Stimulated activated CD8-positive, alpha-beta memory T cell treated with anti-CD3 and anti-CD28 coated beads, Interleukin-2, amount 100 ng/mL, for 48 hours (primary cell): ENCODE results near the gene NGF.
"Not testable (repeated sequence)": the region's sequence is repeated elsewhere in the genome, so short reads cannot be mapped to it uniquely, and the experiment has no call there.

Experiments used
- DNase-seq, 2 donors: peaks; one replicate each; pipeline ENCODE4 v3.0.0-alpha.2; 2020; ENCODE audit warnings: low read depth in 2 of 2

Gene NGF

DNA sequence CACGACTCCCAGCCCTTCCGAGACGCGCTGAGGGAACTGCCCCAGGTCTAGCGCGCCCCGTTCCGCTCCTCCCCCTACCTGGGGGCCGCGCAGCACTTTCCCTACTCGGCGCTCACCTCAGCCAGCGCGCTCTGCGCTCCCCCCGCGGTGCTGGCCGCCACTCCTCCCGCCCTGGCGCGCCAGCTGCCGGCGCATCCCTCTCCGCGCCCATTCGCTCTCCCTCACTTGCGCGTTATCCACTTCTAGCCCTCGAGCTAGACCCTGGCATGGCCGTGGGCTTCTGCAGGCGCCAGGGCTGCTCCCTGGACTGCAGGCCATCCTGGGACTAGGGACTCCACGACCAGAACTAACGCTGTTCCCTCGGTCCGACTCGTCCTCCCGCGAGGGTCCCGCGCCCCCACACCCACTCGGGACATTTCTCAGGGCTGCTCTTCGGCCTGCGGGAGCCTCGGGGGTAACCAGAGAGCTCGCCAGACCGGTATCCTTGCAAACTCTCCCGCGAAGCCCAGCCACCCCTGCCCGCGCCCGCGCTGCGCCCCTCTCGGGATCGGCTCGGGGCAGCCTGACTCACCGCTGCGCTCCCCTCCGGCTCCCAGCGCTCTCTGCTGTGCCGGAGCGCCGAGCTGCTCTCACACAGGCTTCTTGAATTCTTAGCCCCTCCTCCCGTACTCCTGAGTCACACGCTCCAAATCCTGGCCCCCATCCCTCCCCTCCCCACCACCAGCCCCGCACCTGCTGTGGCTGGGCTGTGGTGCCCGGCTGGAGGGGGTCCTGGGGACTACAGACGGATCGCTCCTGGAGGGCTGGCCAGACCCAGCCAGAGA, at the start of gene NGF:
NGF (minus strand) TSS at position 617 of the 824 bp plus-strand sequence. CDS start 51,454 bp downstream, outside the sequence.
- DNase-seq, result no peak

DNA sequence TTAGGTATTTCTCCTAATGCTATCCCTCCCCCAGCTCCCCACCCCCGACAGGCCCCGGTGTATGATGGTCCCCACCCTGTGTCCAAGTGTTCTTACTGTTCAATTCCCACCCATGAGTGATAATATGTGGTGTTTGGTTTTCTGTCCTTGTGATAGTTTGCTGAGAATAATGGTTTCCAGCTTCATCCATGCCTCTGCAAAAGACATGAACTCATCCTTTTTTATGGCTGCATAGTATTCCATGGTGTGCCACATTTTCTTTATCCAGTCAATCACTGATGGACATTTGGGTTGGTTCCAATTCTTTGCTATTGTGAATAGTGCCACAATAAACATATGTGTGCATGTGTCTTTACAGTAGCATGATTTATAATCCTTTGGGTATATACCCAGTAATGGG, 45.4 kb upstream of the NGF start:
- not testable (repeated sequence) for DNase-seq

DNA sequence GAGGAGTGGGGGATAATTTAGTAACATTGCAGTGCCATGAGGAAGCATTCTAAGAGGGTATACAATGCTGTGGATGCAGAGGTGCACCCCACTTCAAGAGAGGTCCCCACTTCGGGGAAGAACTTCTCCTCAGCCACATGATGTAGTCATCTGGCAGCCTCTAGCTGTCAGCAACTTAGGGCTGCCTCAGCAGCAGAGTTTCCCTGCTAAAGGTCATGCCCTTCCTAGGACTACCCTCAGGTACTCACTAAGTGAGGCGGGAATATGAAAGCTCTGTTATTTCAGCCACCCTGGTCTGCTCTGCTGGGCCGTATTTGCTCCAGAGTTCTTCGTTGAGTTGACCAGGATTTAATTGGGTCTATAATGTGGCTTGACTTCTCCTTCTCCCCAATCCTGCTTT, 41.9 kb upstream of the NGF start:
- DNase-seq, result no peak

DNA sequence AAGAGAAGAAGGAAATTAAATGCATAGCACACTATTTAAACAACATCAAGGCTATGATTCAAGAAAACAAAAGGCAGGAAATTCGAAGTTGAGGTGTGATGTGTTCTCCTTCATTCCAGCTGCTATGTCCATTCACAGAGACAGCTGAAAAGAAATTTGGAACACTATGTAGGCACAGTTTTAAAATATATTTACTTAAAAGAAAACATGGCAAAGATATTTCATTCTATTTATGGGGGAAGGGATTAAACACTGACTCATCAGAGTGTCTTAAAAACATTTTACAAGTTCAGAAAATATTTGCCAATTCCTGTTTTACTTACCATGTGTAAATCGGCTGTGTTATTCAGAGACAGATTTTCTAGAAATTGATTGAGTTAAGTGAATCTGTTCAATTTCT, 39.4 kb upstream of the NGF start:
- DNase-seq, result no peak

DNA sequence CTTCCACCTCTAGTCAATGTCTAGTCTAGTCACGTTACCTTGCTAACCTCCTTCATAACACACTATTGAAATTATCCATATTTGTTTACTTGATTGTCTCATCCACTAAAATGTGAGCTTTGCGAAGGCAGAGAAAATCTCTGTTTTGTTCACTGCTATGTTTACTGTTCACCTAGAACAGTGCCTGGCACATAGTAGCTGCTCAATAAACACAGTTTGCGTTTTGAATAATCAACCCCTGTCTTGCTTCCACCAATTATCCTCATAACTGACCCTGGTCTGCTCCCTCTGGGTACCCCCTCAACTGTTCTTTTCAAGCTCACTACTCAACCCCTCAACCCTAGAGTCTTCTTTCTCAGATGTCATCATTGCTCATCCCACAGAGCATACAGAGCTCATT, 36.5 kb upstream of the NGF start:
- DNase-seq, result no peak

DNA sequence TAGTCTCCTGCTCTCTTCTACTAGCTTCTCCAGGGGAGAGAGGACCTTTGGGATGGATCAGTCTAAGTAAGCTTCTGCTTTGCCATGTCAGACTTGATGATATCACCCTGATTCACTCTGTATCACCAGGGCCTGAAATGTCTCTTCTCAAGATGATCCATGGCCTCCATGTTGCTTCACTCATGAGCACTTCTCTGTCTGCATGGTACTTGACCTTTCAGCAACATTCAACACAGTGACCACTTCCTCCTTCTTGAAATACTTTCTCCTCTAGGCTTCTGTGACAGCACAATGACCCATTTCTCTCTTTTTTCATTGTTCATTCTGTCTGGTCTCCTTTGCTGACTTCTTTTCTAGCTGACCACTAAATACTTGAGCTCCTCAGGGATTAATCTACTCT, 35.3 kb upstream of the NGF start:
- DNase-seq, result no peak

DNA sequence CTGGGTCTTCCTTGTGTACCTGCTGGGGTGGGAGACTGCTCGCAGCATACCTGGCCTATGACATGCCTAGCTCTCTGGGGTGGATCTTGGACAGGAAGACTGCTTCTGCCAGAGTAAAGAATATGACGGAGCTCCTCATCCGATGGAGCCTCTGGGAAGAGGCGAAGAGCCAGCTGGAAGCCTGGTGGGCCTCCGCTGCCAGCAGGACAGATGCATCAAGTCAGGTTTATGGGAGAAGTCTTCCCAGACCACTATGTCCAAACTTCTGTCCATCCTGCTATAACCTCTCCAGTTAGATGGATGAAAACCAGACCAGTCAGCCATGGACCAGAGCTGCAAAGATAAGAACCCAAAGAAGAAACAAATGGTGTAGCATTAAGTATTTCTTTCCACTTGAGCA, 27.7 kb upstream of the NGF start:
- DNase-seq, result no peak

DNA sequence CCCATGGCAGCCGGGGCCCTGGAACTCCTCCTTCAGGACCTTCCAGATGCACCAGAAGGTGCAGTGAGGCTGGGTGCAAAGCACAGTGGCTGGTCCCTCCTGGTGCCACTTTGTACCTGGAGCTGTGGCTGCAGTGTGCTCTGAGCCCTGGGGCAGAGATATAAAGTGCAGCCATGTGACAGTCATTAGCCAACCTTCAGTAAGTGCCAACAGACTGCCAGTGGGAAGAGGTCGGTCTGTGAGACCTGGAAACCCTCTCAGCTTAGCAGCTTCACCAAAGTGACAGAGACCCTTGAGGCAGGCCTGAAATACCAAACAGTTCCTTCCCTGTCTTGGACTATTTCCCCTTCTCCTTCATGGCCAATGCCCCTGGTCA, 26.7 kb upstream of the NGF start:
- no peak for DNase-seq

DNA sequence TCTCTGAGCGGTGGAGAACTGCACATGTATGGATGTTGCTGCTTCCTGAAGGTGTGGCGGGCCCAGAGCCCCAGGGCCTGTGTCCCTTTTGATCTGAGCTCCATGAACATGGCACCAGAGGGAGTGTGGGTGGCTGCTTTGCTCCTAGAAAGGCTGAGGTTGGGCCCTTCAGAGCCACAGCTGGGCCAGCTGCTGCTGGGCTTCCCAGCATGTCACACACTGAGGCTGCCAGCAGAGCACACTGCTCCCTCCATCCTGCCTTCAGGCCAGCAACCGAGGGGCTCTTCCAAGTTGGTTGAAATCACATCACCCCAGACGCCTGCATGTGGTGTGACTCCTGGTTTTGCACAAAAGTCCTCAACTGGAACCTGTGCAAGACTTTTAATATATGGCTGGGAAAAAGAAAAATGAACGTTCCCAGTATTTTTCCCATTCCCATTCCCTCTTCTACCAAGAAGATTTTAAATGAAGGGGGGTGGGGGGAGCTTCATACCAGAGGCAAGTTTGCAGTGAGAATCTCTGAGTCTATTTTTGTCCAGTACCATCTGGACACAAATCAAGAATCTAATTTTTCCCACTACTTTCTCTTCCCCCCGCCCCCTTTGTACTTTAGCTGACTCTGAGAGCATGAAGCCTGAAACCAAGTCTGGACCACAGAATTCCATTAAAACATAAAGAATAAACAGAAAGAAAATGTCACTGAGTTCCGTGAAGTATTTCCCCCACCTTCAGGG, 26.2 kb upstream of the NGF start:
- no peak for DNase-seq

DNA sequence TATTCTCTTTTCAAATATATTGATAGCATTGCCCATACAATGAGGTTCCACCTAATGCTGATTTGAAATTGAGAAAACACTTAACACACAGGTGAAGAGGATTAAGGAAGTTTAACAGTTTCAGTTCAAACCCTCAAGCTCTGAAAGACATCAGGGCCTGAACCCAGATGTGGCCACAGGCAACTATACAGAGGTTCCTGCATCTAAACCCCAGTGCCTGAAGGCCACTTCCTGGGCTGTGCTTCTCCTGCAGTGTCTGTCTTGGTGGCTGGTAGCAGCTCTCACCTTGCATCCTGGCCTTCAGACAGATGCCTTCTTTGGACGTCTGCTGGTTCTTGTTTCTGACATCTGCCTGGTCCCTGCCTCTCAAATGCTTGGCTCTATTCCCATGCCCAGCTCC, 25.1 kb upstream of the NGF start:
- DNase-seq, result no peak

DNA sequence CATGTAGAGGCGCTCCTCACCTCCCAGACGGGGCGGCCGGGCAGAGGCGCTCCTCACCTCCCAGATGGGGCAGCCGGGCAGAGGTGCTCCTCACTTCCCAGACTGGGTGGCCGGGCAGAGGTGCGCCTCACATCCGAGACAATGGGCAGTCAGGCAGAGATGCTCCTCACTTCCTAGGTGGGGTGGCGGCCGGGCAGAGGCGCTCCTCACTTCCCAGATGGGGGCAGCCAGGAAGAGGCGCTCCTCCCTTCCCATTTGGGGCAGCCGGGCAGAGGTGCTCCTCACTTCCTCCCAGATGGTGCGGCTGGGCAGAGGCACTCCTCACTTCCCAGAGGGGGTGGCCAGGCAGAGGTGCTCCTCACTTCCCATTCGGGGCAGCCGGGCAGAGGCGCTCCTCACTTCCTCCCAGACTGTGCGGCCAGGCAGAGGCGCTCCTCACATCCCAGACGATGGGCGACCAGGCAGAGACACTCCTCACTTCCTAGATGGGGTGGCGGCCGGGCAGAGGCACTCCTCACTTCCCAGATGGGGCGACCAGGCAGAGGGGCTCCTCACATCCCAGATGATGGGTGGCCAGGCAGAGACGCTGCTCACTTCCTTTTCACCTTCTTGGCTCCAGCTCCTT, 22.6 kb upstream of the NGF start:
- not testable (repeated sequence) for DNase-seq

DNA sequence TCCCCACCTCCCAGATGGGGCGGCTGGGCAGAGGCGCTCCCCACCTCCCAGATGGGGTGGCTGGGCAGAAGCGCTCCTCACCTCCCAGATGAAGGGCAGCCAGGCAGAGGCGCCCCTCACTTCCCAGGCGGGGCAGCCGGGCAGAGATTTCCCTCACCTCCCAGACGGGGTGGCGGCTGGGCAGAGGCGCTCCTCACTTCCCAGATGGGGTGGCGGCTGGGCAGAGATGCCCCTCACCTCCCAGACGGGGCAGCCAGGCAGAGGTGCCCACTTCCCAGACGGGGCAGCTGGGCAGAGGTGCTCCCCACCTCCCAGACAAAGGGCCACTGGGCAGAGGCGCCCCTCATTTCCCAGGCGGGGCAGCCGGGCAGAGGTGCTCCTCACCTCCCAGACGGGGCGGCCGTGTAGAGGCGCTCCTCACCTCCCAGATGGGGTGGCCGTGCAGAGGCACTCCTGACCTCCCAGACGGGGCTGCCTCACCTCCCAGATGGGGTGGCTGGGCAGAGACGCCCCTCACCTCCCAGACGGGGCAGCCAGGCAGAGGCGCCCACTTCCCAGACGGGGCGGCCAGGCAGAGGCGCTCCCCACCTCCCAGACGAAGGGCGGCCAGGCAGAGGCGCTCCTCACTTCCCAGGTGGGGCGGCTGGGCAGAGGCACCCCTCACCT, 21.9 kb upstream of the NGF start:
- not testable (repeated sequence) for DNase-seq

DNA sequence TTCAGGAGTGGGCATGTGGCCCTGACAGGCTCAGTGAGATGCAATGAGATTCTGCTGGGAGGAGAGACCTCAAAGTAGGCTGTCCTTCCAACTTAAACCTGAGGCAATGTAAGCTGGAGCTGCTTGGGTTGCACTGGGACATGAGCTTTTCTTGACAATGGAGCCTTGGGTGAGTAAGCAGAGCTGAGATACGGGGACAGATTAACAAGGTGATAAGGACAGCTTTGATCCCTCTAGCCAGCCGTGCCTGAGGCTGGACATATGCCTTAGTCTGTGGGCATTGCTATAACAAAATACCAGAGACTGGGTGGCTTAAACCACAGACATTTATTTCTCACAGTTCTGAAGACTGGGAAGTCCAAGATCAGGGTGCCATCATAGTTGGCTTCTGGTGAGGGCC, 18.3 kb upstream of the NGF start:
- DNase-seq, result no peak

DNA sequence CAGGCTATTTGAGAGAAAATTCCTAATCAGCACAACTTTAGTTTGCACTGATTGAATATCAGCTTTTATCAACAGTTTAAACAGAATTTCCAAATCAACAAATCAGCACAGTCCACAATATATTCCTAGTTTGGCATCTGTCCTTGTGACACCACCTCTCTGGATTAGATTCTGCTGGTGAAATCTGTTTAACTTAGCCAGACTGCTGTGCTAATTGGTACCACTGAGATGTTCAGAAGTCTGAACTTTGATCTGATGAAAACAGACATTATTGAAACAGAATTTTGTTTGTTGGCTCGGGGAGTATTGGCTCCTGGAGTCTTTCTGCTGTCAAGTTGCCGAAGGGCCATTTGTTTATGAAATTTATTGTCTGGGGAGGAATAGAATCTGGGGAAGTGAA, 17.0 kb upstream of the NGF start:
- no peak for DNase-seq

DNA sequence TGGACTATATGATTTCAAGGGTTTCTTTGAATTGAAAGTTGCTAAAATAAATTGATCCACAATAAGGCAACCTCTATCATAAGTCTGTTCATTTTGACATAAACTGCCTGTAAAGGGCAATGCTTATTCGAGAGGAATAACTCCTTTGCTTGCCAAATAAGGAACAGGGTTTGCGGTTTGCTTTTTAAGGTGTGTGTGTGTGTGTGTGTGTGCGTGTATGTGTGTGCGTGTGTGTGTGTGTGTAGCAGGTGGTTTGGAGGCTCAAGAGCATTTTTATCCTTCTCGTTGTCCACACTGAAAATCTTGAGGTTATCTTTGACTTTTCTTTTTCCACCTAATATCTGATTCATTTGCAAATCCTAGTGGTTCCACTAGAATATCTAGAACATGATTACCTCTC, 13.1 kb upstream of the NGF start:
- DNase-seq, result no peak

DNA sequence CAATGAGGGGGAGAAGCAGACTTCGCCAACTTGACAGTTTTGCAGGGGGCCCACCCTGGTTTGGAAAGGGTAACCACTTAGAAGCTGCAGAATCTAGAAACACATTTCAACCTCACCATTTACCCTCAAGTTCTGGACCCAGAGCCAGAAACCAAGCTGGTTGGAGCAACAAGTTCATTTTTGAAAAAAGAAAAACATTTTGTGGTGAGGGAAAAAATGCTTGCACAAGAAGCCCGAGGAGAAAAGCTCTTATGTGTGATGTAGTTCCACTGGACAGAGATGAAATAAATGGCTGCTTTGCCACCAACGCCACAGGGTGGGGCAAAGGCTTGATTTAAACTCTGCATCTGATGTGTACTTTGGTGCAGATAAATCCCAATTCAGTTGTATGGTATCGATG, 10.6 kb upstream of the NGF start:
- DNase-seq, result no peak

DNA sequence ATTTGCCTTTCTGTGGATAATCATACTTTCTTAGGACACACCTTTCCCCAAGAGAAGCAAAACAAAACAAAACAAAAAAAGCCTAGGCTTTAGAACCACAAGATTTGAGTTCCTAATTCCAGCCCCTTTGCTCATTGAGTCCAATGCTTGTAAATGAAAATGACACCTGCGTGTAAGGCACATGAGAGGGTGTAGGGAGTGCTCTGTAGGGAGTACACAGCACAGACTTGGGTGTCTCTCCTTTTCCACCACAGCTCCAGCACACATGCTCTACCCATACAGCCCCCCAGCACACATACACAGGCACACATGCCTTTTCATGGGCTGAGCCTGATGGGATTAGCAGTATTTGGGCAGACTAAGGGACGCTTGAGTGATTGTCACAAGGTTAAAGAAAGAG, 9.2 kb upstream of the NGF start:
- no peak for DNase-seq

DNA sequence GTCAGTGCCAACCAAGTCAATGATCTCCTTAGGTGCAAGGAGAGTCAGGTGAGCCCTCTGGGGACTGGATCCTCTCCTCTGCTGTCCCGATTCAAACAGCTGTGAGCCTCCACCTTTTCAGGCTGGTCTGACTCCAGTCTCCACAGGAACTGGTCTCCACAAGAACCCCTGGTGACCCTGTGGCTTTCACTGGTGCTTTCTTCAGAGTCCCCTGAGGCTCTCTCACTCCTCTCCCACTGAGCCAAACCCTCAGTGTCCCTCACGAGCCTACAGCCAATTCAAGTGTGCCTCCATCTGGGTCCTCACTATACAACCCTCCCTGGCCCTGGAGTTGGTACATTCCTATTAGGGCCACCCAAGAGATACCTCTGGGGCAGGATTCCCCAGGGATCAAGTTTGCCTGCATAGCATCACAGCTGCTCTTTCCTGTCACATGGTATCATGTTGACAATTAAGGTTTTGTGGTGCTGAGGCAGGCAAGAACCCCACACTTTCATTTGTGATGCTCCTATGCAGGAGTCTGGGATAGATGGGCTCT, 5.2 kb upstream of the NGF start:
- DNase-seq, result no peak

DNA sequence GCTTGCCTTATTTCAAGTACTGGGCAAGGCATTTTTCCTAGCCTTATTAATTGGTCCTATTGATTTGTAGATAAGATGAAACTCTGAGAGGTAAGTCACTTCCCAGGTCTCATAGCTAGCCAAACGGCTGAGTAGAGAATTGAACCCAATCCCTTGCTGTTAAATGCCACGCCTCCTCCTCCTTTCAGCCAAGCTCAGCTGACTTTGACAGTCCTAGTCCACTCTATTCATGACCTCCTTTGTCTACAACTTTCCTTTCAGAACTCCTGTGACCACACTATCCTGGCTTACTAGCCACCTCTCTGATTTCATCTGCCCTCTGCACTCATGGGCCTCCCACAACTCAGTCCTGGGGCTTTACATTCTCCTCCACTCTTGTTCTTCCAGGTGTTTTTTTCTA, 3.9 kb upstream of the NGF start:
- DNase-seq, result no peak

DNA sequence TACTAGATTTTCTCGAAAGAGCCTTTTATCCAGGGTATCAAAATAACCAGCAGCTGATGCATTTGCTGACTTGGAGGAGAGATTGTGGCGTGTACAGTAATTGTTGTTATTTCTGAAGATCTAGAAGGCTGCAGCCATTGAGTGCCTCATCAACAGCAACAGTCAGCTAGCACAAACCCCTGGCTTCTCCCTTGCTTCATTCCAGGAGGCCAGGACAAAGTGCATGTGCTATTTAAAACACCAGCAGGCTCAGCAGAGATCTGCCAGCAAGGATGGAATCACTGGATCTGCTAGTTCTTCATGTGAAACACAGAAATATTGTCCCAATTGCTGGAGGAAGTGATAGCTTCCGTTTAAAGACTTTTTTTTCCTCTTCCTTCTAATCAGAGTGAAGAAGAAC, 2.8 kb upstream of the NGF start:
- no peak for DNase-seq

DNA sequence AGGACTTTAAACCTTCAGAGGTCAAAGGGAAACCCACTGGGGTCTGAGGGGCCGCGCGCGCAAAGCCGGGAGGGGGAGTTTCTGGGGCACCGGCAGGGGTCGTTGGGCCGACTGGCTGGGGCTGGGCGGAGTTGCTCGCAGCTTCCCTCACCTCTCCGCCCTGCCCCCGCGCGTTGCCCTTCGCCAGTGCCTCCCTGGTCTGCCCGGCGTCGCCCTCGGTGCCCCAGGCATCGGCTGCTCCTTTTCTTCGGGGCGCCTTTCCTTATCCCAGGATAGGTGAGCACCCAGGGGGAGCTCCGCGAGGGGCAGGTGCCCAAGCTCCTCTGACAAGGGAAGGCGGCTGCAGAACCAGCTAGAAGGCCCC, 390 bp upstream of the NGF start:
- DNase-seq, result no peak

DNA sequence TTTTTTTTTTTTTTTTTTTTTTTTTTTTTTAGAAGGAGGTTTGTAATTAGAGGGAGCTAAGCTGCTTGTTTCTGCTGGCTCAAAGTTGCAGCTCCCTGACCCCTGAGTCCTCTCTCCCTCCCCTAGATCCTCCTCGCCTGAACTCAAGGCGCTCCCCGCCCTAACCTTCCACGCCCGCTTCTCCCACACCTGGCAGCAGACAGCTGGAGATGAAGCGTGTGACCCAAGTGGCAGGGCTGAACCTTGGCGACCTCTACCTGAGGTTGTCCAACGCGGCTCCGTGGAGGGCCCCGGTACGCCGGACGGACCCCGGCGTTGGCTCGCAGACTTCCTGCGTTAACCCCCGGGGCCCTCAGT, 795 bp downstream of the NGF start:
- DNase-seq, result no peak
